GM12865 (cell line): ENCODE measurements around the gene GSDME.
A peak's percentile ranks its signal among the peaks of the same experiment; 100 is the strongest.

ENCODE experiments used
- DNase-seq: peaks from one replicate; pipeline ENCODE4 v3.0.0; 2010; ENCODE audit warnings: low read depth
- H3K4me3 ChIP-seq: 2 replicates; pipeline ENCODE4 v1.5.1; 2011; ENCODE audit warnings: mild to moderate bottlenecking, low read depth, low read length, control low read depth
- TF ChIP-seq, protein P1 (sequence below): IDR thresholded peaks from 2 replicates; pipeline ENCODE4 v1.5.1; 2011; ENCODE audit warnings: low read length, control low read depth, low read depth, inconsistent platforms; ENCODE audit not compliant: insufficient read depth; ENCODE audit errors: missing control alignments

GSDME gene

DNA sequence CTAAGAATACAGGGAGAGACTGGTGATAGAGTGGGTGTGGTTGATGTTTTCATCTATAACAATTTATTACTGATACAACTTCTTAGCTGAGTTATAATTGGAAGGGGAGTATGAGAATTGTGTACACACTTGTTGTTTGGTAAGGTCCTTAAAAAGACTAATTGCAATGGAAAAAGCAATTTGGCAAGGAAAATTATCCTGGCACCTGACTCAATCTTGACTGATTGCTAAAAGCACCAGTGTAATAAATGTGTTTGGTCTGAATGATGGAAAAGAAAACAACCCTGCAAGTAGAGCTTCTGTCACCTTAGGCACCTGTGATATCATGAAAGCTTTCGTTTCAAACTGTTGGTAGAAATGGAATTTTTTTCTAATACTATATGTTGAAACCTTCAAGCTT lies 6.7 kb upstream of the GSDME start:
- no peak for DNase-seq
- no peak overlapping the region for H3K4me3 ChIP-seq
- TF ChIP-seq, protein P1, sequence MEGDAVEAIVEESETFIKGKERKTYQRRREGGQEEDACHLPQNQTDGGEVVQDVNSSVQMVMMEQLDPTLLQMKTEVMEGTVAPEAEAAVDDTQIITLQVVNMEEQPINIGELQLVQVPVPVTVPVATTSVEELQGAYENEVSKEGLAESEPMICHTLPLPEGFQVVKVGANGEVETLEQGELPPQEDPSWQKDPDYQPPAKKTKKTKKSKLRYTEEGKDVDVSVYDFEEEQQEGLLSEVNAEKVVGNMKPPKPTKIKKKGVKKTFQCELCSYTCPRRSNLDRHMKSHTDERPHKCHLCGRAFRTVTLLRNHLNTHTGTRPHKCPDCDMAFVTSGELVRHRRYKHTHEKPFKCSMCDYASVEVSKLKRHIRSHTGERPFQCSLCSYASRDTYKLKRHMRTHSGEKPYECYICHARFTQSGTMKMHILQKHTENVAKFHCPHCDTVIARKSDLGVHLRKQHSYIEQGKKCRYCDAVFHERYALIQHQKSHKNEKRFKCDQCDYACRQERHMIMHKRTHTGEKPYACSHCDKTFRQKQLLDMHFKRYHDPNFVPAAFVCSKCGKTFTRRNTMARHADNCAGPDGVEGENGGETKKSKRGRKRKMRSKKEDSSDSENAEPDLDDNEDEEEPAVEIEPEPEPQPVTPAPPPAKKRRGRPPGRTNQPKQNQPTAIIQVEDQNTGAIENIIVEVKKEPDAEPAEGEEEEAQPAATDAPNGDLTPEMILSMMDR, result no peak

DNA sequence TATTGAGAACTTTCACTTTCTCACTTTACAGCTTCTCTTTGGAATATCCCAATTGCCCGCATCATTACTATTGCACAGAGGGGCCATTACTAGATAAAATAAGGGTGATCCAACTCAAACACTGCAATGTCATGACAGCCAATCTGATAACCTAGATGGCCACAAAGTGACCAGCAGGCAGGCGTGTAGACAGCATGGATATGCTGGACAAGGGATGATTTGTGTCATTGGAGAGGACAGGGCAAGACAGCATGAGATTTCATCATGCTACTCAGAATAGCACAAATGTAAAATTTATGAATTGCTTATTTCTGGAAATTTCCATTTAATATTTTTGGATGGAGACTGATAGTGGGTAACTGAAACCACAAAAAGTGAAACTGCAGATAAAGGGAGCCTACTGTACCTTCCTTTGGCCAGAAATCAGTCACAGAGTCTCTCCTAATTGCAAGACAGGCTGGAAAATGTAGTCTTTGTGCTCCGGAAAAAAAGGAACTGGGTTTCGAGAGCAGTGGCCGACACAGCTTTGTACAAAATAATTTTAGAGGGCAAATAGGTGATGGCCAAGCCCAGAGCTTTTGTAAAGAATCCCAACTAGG lies 6.1 kb upstream of the GSDME start:
- no peak overlapping the region for H3K4me3 ChIP-seq
- DNase-seq, result no peak
- TF ChIP-seq, protein P1, result no peak

DNA sequence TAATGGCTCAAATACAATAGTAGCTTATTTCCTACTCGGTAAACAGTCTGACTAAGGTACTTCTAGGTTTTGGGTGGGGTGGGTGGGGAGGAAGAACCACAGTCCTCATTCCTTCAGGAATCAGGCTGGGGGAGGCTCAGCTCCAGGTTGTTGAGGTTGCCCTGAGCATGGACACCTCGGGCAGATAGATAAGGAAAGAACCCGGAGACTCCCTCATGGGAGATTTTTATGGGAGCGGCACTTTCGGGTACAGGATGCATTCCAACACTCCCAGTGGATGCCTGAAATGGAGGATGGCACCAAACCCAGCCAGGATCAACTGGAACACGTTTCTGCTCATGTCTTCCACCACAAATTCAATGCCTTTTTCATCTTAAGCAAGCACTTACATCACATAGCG lies 5.5 kb upstream of the GSDME start:
- TF ChIP-seq, protein P1, result no peak
- no peak overlapping the region for H3K4me3 ChIP-seq
- no peak for DNase-seq

DNA sequence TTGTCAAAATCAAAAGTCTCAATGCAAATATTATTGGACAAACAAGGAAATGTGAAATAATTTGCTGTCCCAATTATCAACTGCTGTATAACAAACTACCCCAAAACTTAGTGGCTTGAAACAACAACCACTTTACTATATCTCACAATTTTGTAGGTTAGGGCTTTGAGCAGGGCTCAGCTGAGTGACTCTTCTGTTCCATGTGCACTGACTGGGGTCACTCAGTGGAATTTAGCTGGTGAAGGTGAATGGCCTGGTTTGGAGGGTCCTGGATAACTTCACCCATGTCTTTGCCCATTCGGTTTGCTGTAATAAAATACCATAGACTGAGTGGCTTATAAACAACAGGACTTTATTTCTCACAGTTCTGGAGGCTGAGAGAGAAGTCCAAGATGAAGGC lies 3.7 kb upstream of the GSDME start:
- TF ChIP-seq, protein P1, result no peak
- H3K4me3 ChIP-seq, result no peak overlapping the region
- no peak for DNase-seq

DNA sequence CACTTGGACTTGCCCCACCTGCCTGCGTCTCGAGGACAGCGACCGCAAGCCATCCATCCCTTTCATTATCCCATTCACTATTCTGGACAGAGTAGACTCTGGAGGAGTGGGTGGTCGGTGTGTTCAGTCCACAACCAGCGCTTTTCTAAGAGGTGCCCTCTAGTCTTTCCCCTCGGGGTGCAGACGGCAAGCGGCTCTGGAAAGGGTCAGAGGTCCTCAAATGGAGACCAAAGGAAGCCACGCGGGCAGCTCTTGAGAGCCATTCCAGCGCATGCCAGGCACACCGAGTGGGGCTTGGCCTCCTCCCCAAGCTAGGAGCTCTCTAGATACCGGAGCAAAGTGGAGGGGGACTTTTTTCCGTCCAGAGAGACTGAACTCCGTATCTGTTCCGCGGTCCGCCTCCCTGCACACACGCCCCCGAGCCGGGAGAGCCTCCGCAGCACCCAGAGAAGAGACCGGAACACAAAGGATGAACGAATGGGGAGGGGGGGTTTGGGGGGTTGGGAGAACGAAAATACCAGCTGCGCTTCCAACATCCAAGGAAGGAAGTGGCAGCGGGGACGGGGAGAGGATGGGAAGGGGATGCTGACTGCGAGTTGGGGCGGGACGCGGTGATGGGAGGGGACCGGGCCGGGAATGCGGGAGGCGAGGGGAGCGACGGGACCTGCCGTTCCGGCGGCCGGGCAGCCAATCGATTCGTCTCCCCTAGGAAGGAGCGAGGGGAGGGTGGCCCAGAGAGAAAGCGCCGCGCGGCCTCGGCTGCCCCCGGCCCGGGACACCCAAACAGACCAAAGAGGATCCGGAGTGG lies 515 bp downstream of the GSDME start:
- TF ChIP-seq, protein P1, result no peak
- peak overlapping the region; percentile 70 for H3K4me3 ChIP-seq
- peak; percentile 41 for DNase-seq

DNA sequence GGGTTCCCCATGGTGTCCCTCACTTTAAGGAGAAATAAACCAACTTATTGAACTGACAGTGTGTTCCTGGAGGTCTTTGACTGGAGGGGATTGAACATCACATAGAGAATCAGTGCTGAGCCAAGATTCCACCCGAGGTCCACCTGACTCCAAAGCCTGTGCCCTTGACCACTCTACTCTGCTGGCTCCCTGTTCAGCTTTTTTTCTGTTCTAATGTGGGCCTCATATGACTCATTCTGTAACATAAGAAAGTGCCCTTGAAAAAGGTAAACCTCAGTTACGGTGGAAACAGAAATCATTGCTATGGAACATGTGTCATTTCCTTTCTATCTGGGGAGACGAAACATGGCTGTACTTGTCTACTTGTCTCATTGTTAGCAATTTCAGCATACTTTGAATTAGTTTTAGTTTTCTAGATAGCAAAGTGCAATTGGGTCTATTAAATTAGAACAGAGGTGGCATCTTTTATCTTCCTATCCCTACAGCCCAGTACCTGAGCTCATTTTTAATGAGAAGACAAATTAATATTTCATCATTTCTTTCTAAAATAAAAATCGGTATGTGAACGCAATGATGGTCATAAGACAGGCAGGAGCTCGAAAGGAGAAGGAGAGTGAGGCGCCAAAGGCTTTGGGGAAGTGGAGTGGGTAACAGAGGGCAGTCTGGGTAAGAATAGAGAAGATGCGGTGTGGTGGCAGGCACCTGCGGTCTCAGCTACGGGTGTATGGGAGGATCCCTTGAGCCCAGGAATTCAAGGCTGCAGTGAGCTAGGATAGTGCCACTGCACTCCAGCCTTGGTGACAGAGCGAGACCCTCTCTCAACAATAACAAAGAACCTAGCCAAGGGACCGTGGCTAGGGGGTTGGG lies 1.5 kb downstream of the GSDME start:
- TF ChIP-seq, protein P1, result no peak
- peak; percentile 88 for DNase-seq
- H3K4me3 ChIP-seq, result peak overlapping the region; percentile 70
